Measurements from ENCODE around the gene SRSF5.

SRSF5 gene

DNA sequence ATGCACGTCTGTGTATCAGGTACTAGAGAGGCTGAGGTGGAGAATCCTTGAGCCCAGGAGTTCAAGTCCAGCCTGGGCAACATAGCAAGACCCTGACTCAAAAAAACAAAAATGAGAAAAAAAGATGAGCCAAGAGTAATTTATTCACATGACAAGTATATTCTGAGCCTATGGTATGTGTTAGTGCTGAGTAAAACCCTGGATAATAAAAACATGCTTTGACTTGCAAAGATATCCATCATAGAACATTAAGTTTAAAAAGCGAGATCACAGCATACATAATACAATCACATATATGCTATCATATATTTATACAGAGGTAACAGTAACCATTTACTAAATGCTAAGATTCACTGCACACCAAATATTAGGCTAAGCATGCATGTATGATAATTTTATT lies 54.0 kb downstream of the SRSF5 start:
- DNase-seq (ENCODE audit: extremely low read depth, low read depth): no peak
- TF ChIP-seq, protein P1, sequence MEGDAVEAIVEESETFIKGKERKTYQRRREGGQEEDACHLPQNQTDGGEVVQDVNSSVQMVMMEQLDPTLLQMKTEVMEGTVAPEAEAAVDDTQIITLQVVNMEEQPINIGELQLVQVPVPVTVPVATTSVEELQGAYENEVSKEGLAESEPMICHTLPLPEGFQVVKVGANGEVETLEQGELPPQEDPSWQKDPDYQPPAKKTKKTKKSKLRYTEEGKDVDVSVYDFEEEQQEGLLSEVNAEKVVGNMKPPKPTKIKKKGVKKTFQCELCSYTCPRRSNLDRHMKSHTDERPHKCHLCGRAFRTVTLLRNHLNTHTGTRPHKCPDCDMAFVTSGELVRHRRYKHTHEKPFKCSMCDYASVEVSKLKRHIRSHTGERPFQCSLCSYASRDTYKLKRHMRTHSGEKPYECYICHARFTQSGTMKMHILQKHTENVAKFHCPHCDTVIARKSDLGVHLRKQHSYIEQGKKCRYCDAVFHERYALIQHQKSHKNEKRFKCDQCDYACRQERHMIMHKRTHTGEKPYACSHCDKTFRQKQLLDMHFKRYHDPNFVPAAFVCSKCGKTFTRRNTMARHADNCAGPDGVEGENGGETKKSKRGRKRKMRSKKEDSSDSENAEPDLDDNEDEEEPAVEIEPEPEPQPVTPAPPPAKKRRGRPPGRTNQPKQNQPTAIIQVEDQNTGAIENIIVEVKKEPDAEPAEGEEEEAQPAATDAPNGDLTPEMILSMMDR (IDR thresholded peaks at IDR 0.05; ENCODE audit: low read depth, low read length, missing control alignments): no peak
- no peak overlapping the region for H3K4me3 ChIP-seq (replicated peaks; ENCODE audit: low read depth, low read length)

All from HFF-Myc (cell line).